ENCODE results near the gene RNU4-1.

Gene RNU4-1

GRCh38 chr12:120290609-120291305 is 2.3 kb downstream of the RNU4-1 start:
- DNase-seq (ENCODE audit: low read depth in 3 of 3) = peak in 2 of 3 donors; percentile 12 to 24

GRCh38 chr12:120287491-120287890 is 5.5 kb downstream of the RNU4-1 start:
- no peak for DNase-seq (ENCODE audit: low read depth in 3 of 3)

GRCh38 chr12:120286768-120287490 is 6.1 kb downstream of the RNU4-1 start:
- DNase-seq (ENCODE audit: low read depth in 3 of 3) = no peak

GRCh38 chr12:120284381-120284780 is 8.7 kb downstream of the RNU4-1 start:
- no peak for DNase-seq (ENCODE audit: low read depth in 3 of 3)

GRCh38 chr12:120283318-120283717 is 9.7 kb downstream of the RNU4-1 start:
- DNase-seq (ENCODE audit: low read depth in 3 of 3) = no peak

- no peak for DNase-seq (ENCODE audit: low read depth in 3 of 3)
Observed at GRCh38 chr12:120278137-120279069, 14.6 kb downstream of the RNU4-1 start.

GRCh38 chr12:120276734-120277133 is 16.3 kb downstream of the RNU4-1 start:
- no peak for DNase-seq (ENCODE audit: low read depth in 3 of 3)

GRCh38 chr12:120267736-120268135 is 25.3 kb downstream of the RNU4-1 start:
- no peak for DNase-seq (ENCODE audit: low read depth in 3 of 3)

- no peak for DNase-seq (ENCODE audit: low read depth in 3 of 3)
Observed at GRCh38 chr12:120266180-120266870, 26.7 kb downstream of the RNU4-1 start.

GRCh38 chr12:120265473-120266179 is 27.4 kb downstream of the RNU4-1 start, which contains the start of gene PXN:
PXN (minus strand) TSS chr12:120265730; CDS start chr12:120265629, 101 bp downstream.
- DNase-seq (ENCODE audit: low read depth in 3 of 3) = peak; percentile 76 to 86 (median 85)

GRCh38 chr12:120264904-120265472 is 28.0 kb downstream of the RNU4-1 start:
- no peak for DNase-seq (ENCODE audit: low read depth in 3 of 3)

- DNase-seq (ENCODE audit: low read depth in 3 of 3) = no peak
Observed at GRCh38 chr12:120264086-120264903, 28.7 kb downstream of the RNU4-1 start.

GRCh38 chr12:120263748-120264085 is 29.3 kb downstream of the RNU4-1 start:
- DNase-seq (ENCODE audit: low read depth in 3 of 3) = no peak

GRCh38 chr12:120262852-120263747 is 29.9 kb downstream of the RNU4-1 start:
- DNase-seq (ENCODE audit: low read depth in 3 of 3) = no peak

GRCh38 chr12:120261951-120262851 is 30.8 kb downstream of the RNU4-1 start:
- no peak for DNase-seq (ENCODE audit: low read depth in 3 of 3)

GRCh38 chr12:120260607-120261006 is 32.4 kb downstream of the RNU4-1 start:
- DNase-seq (ENCODE audit: low read depth in 3 of 3) = no peak

- no peak for DNase-seq (ENCODE audit: low read depth in 3 of 3)
Observed at GRCh38 chr12:120259418-120260202, 33.4 kb downstream of the RNU4-1 start.

Data from stimulated activated CD4-positive, alpha-beta T cell treated with anti-CD3 and anti-CD28 coated beads, TNF-alpha, amount 100 ng/mL, for 48 hours (primary cell).